ENCODE measurements around the gene PCLO. TPM values are rescaled to one million over a fixed set of nuclear protein-coding genes. Genes with fewer than 3 reads are reported as not detected.
"Not testable (repeated sequence)": the region's sequence is repeated elsewhere in the genome, so short reads cannot be mapped to it uniquely, and the experiment has no call there.

Gene PCLO
- total RNA-seq, 4 donors from 2014 or later: 2.3 to 5.0 (median 2.7) TPM

DNA sequence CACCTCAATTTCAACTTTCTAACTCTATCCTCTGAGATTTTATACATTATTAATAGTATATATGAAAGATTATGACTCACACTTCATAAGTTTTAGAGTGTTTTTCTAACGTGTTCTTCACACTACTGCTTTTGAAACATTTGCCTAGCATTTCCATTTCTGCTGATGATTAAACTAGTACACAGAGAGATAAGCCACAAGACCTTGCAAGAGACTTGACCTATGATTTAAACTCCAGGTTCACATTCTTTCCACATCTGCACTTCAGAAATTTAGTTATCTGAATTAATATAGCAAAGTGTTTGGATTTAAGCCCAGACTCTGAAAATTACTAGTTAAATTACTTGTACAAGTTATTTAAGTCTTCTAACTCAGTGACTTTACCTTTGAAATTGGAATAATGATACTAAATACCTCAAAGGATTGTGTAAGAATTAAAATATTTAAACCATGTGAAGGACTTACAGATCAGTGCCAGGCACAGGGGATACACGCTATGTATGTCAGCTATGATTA is 66.6 kb downstream of the PCLO start:
- H3K4me1 ChIP-seq: no peaks in the 10 kb centered on the region
- no peak overlapping the region for H3K27ac ChIP-seq (replicated peaks in 1 of 4)
- no peak for DNase-seq (ENCODE audit: extremely low spot score)
- 72% methylated on average over 2 of the region's 2 CpGs for whole genome bisulfite sequencing
- TF ChIP-seq, protein P1, sequence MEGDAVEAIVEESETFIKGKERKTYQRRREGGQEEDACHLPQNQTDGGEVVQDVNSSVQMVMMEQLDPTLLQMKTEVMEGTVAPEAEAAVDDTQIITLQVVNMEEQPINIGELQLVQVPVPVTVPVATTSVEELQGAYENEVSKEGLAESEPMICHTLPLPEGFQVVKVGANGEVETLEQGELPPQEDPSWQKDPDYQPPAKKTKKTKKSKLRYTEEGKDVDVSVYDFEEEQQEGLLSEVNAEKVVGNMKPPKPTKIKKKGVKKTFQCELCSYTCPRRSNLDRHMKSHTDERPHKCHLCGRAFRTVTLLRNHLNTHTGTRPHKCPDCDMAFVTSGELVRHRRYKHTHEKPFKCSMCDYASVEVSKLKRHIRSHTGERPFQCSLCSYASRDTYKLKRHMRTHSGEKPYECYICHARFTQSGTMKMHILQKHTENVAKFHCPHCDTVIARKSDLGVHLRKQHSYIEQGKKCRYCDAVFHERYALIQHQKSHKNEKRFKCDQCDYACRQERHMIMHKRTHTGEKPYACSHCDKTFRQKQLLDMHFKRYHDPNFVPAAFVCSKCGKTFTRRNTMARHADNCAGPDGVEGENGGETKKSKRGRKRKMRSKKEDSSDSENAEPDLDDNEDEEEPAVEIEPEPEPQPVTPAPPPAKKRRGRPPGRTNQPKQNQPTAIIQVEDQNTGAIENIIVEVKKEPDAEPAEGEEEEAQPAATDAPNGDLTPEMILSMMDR (IDR thresholded peaks at IDR 0.05): no peak
- no peak for TF ChIP-seq POLR2A (IDR thresholded peaks at IDR 0.05; ENCODE audit: low read depth)
- no peak for TF ChIP-seq EP300 (IDR thresholded peaks at IDR 0.05)
- H3K9me3 ChIP-seq: no peaks in the 10 kb centered on the region
- no peaks in the 10 kb centered on the region for H3K36me3 ChIP-seq
- intact Hi-C loops (cut with DNase I): no loop called here
- H3K27me3 ChIP-seq: no peaks in the 10 kb centered on the region
- no peak overlapping the region for H3K4me3 ChIP-seq

DNA sequence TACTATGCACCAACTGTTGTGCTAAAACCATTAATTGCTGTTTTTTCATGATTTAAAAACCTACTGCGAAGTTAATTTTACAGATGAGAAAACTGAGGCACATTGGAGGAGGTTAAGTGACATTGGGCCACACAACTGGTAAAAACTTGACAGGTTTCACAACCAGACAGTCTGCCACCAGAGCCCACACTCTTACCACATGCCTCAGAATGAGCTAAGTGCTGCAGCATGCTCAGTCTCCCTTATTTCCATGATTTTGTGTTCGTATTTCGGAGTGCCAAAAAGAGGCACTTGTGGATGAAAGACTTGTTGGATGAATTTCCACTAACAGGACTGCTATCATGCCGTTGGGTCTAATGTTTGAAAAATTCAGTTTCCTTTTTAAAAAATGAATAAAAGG is 77.4 kb downstream of the PCLO start:
- Histone ChIP-seq H3K9me3 (no peaks in the 10 kb centered on the region), H3K4me1 (no peaks in the 10 kb centered on the region), H3K36me3 (no peaks in the 10 kb centered on the region), H3K4me3 (no peak overlapping the region), H3K27me3 (no peaks in the 10 kb centered on the region), H3K27ac (replicated peaks in 1 of 4) (no peak overlapping the region)
- intact Hi-C loops (cut with DNase I): no loop called here
- DNase-seq (ENCODE audit: extremely low spot score): no peak
- TF ChIP-seq POLR2AphosphoS5 (IDR thresholded peaks at IDR 0.05) (no peak), POLR2A (IDR thresholded peaks at IDR 0.05; ENCODE audit: low read depth) (no peak), EP300 (IDR thresholded peaks at IDR 0.05) (no peak)
- TF ChIP-seq, protein P1 (IDR thresholded peaks at IDR 0.05): no peak
- WGBS: 97% methylated on average over 4 of the region's 4 CpGs

DNA sequence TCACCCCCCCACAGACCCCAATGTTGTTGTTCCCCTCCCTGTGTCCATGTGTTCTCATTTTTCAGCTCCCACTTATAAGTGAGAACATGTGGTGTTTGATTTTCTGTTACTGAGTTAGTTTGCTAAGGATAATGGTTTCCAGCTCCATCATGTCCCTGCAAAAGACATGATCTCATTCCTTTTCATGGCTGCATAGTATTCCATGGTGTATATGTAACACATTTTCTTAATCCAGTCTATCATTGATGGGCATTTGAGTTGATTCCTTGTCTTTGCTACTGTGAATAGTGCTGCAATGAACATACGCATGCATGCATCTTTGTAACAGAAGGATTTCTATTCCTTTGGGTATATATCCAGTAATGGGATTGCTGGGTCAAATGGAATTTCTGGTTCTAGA is 82.8 kb downstream of the PCLO start:
- H3K27ac ChIP-seq (replicated peaks in 1 of 4); H3K9me3 ChIP-seq; H3K27me3 ChIP-seq; intact Hi-C loops (cut with DNase I); H3K4me1 ChIP-seq; H3K4me3 ChIP-seq; DNase-seq (ENCODE audit: extremely low spot score); H3K36me3 ChIP-seq: not testable (repeated sequence)
- WGBS: 95% methylated on average over 1 of the region's 1 CpG

DNA sequence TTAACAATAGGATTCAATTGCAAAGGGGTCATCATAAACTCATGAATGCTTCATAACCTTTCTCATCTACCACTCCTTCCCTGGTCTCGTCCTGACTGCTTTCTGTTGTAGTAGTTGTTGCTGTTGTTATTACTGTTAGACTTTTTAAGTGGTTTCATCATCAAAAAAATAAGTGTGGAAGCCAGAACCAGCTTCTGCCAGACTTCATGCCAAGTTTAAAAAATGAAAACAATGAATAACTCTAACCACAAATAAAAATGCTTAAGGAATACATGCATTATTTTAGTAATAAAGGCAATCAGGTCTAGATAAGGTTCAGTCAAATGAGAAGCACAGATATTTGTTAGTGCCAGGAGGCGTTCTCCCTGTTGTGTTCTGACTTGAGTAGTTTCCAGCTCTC is 85.4 kb downstream of the PCLO start:
- no peak for DNase-seq (ENCODE audit: extremely low spot score)
- Histone ChIP-seq H3K4me1 (no peaks in the 10 kb centered on the region), H3K36me3 (no peaks in the 10 kb centered on the region), H3K9me3 (no peaks in the 10 kb centered on the region), H3K27ac (replicated peaks in 1 of 4) (no peak overlapping the region), H3K27me3 (no peaks in the 10 kb centered on the region), H3K4me3 (no peak overlapping the region)
- intact Hi-C loops (cut with DNase I): no loop called here
- 78% methylated on average over 2 of the region's 2 CpGs for WGBS
- TF ChIP-seq, protein P1 (IDR thresholded peaks at IDR 0.05): no peak

GRCh38 chr7:83072576-83073517 is 89.8 kb downstream of the PCLO start:
- DNase-seq (ENCODE audit: extremely low spot score): no peak
- H3K27me3 ChIP-seq: no peaks in the 10 kb centered on the region
- no peaks in the 10 kb centered on the region for H3K36me3 ChIP-seq
- H3K4me1 ChIP-seq: no peaks in the 10 kb centered on the region
- intact Hi-C loops (cut with DNase I): no loop called here
- no peak overlapping the region for H3K4me3 ChIP-seq
- no peaks in the 10 kb centered on the region for H3K9me3 ChIP-seq
- TF ChIP-seq POLR2AphosphoS5 (IDR thresholded peaks at IDR 0.05): no peak
- TF ChIP-seq, protein P1 (IDR thresholded peaks at IDR 0.05): no peak
- TF ChIP-seq POLR2A (IDR thresholded peaks at IDR 0.05; ENCODE audit: low read depth): no peak
- no peak for TF ChIP-seq EP300 (IDR thresholded peaks at IDR 0.05)
- no peak overlapping the region for H3K27ac ChIP-seq (replicated peaks in 1 of 4)
- WGBS: 83% methylated on average over 2 of the region's 2 CpGs

Measured in esophagus muscularis mucosa (tissue), 4 donors.